Activated CD4-positive, alpha-beta T cell treated with anti-CD3 and anti-CD28 coated beads, Interleukin-2, Interleukin-4, amounts not matched to agents 100 ng/mL and 50 ng/mL, durations not matched to agents 16 hours and 8 hours (primary cell): ENCODE data around the gene CEMIP.
"Not testable (repeated sequence)": the region's sequence is repeated elsewhere in the genome, so short reads cannot be mapped to it uniquely, and the experiment has no call there.

Experiments
- DNase-seq: peaks from one replicate; pipeline ENCODE4 v3.0.0-alpha.2; 2020; ENCODE audit warnings: low spot score

CEMIP gene

DNA sequence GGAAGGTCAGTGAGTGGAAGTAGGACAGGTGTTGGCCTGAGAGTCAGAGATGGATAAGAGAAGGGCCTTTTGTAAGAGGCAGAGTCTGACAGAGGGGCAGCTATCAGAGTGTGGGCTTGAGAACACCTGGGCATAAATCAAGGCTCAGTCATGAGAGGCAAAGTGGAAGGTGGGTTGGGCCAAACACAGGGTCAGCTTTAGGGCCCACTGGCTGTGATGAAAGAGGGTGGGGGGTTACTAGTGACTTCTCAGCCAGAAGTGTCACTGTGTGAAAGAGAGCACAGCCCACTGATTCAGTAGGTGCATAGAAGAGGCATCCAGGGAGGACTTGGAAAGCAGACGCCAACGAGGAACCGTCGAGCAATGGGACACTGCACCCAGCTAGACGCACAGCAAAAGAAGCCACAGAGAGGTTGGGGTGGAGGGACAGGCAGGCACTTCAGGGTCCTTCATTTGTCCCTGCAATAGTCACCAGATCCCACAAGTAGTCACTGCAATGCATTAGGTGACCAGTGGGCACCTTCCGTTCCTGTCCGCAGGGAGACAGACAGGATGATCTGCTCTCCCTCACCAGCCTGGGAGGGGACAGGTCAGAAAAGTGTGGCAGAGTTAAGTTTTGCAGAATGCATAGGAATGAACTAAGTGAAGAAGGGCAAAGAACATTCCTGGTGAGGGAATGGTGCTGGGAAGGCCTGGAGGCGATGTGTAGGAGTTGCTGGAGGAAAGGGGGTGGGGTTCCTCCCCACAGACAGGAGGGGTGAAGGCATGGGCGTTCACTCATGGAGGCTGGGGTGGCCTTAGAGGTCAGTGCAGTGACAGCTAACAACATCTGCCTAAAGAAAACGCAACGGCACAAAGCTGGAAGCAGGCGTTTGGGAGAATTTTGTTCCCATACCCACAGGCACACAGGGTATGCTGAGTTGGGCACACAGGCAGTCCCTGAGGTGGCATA lies 174.1 kb downstream of the CEMIP start:
- no peak for DNase-seq

- no peak for DNase-seq
These were observed 175.0 kb downstream of the CEMIP start for GRCh38 chr15:80953953-80954778.

DNA sequence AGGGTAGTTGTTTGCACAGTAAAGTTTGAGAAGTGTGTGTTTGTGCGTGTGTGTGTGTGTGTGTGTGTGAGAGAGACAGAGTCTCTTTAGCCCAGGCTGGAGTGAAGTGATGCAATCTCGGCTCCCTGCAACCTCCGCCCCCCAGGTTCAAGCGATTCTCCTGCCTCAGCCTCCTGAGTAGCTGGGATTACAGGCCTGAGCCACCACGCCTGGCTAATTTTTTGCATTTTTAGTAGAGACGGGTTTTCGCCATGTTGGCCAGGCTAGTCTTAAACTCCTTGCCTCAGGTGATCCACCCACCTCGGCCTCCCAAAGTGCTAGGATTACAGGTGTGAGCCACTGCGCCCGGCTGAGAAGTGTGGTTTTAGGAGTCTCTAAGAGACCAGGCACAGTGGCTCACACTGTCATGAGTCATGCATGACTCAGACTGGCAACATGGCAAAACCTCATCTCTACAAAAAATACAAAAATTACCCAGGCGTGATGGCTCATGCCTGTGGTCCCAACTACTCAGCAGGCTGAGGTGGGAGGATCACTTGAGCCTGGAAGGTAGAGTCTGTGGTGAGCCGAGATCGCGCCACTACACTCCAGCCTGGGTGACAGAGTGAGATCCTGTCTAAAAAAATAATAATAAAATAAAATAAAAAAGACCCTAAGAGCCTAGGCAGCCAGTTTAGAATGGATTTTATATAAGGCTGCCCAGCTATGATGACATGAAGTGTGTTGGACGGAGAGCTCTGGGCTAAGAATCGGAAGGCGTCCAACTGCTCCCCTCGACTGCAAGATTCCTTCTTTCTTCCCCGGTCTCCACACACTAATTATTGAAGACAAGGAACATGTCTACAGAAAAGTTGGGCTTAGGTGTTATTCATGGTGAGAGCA lies 176.6 kb downstream of the CEMIP start:
- DNase-seq = peak; percentile 88

DNA sequence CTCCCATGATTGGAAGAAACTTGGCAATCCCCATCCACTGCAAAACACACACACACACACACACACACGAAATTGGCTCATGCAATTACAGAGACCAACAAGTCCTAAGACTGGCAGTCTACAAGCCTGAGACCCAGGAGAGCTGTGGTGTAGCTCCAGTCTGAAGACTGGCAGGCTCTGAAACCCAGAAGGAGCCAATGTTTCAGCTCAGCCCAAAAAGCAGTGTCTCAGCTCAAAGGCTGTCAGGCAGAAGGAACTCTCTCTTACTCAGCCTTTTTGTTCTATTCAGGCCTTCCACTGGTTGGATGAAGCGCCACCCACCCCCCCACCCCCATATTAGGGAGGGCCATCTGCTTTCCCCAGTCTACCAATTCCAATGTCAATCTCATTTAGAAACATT lies 178.4 kb downstream of the CEMIP start:
- DNase-seq = no peak

DNA sequence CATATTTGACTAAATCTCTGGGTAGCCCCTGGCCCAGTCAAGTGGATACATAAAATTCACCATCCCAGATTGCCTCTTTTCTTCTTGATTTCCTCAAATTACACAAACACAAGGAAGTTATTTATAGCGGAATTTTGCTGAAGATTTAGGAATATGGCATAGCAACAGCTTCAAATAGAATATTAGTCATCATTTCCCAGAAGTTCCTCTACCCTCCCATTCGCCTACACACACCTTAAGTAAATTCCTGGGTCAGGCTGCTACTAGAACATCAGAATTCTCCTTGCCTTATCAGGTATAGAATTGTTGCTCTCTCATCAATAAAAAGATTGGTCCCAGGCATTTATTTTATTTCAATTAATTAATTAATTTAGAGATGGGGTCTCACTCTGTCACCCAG lies 178.8 kb downstream of the CEMIP start:
- DNase-seq = no peak

DNA sequence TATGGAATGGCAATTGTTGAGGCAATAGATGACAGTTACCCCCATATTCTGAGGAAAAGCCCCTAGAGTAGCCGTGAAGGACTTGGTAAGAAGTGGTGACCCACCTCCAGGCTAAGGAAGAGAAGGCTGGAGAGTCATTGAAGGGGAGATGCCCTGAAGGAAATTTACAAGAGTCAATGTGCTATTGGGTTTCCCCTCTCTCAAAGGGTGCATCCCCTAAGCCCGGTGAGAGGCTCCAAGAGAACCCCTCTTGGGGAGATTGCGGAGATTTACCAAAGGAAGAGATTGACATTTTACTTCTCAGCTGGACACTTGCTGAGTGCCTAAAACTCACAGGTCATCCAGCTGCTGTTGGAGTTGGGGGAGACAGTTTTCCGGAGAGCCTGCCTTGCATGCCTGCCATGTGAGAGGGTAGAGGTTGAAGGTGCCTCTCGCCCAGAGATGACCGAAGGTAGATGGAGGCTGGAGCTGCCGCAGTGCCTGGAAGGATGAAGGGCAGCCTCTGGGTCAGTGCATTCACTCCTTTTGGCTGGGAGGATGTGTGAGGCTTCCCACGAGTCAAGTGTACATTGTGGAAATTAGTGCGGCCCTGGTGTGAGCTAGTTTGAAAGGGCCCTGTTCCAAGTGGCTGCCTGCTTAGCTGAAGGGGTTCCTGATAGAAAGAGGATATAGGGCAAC lies 179.8 kb downstream of the CEMIP start:
- DNase-seq = no peak

GRCh38 chr15:80965454-80965853 lies 186.3 kb downstream of the CEMIP start:
- DNase-seq = not testable (repeated sequence)

DNA sequence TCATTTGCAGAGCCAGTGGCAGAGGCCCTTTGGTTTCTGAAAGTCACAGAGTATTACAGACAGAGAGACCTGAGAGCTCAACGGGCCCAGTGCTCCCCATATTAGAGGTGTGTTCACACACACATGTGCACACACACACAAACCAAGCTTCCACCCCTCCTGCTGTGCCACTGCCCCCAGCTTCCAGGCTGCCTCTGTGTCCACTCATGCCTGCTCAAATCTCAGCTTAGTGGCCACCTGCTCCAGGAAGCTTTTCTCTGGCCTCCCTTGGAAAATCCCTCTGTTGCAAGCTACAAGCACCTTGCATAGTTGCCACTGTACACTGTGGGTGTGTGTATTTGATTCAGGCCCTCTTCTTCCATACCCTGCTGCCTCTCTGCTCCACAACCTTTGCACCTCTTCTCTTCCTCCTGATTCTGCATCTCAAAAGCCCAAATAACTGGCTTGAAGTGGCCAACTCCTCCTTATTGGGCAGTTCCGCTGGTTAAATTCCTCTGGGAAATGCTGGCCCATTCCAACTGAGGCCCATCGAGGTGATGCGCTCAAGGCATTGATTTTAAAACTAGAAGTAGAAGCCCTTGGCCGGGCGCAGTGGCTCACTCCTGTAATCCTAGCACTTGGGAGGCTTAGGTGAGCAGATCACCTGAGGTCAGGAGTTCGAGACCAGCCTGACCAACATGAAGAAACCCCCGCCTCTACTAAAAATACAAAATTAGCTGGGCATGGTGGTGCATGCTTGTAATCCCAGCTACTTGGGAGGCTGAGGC lies 187.4 kb downstream of the CEMIP start:
- DNase-seq = no peak

DNA sequence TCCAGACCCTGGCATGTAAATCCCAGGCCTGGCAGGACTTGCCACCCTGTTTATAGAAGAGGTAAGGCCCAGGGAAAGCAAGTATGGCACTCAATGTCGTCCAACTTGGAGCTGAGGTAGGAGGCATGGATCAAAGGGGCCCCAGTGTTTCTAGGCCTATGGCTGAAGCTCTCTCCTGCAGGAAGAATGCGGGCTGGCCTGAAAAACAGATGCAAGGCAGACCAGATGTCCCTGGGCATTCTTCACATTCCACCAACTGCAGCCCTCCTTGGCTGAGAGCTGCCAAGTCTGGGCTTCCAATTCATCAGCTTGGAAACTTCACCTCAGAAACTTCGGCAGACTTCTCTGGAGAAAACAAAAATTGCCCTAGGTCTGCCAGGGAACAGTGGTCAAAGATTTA lies 188.3 kb downstream of the CEMIP start:
- DNase-seq = no peak

GRCh38 chr15:80967991-80968510 lies 188.9 kb downstream of the CEMIP start:
- DNase-seq = no peak

DNA sequence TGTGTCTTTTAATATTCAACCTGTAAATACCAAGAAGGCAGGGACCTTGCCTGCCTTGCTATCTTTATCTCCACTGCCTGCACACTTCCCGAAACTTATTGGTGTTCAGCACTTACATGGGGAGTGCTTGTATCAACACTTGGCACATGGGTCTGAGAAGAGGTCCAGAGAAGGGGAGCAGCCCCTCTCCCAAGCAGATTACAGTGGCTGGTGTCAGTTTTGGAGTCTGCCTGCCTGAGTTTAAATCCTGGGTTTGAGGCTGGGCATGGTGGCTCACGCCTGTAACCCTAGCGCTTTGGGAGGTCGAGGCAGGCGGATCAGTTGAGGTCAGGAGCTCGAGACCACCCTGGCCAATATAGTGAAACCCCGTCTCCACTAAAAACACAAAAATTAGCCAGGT lies 190.1 kb downstream of the CEMIP start:
- DNase-seq = no peak

DNA sequence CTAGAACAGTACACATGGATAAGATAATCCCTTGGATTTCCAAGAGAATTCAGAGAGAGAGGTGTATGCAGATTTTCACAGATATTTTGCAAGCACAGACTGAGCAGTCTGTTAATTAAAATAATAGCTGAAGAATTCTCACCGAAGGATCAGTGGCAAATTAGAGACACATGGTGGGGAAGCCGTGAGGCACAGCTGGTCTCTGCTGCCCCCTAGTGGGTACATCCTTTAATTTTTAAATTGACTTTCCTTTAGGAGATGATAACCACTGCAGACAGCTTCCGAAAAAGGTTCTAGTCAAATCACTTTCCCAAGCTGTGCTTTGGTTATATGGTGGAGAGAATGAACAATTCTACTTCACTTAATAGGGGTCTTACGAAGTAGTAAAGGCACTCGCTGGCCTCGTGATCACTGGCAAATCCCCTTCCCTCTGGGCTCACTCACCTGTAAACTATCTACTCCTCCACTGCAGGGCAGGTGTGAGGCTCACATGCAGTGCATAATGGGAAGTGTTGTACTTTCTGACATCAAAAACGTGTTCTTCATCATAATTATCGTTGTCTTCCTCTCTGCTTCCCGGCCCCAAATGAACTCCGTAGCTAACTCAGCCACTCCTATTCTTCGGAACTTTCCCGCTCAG lies 191.0 kb downstream of the CEMIP start:
- peak; percentile 72 for DNase-seq

- no peak for DNase-seq
These were observed 191.5 kb downstream of the CEMIP start for GRCh38 chr15:80970658-80971057.

DNA sequence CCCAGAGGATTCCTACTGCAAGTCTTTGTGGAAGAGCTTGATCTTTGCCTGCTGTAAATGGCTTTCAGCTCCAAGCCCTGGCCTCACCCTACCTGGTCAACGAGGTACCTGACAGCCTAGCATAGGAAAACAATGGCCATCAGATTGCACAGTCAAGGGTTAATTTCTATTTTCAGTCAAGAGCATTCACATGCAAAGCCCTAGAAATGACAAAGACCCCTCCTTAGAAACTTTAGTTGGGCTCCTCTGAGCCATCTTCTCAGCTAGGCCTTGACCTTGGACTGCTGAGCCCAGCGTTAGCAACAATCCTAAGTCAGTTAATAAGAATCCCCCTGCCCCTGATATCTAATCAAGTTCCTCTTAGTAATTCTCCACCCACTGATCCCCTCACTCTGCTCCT lies 192.0 kb downstream of the CEMIP start:
- DNase-seq = no peak

DNA sequence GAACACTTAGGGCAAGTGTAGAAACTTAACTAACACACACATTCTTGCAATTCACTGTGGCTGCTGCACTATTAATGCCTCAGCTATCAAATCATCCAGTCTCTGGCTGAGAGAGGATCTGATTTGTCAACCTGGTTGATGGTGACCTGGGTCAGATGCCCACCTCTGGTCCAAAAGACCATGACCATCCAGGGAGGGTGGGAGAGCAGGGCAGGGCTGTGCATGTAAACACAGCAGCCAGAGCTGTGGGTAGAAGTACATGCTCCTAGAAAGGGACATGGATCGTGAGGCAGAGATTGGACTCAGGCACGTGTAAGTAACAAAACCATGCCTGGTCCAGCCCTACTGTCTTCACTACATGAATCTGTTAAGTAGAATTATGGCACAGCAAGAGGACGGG lies 193.1 kb downstream of the CEMIP start:
- DNase-seq = no peak

- no peak for DNase-seq
These were observed 195.7 kb downstream of the CEMIP start for GRCh38 chr15:80974914-80975313.

GRCh38 chr15:80976851-80977250 lies 197.7 kb downstream of the CEMIP start:
- no peak for DNase-seq

DNA sequence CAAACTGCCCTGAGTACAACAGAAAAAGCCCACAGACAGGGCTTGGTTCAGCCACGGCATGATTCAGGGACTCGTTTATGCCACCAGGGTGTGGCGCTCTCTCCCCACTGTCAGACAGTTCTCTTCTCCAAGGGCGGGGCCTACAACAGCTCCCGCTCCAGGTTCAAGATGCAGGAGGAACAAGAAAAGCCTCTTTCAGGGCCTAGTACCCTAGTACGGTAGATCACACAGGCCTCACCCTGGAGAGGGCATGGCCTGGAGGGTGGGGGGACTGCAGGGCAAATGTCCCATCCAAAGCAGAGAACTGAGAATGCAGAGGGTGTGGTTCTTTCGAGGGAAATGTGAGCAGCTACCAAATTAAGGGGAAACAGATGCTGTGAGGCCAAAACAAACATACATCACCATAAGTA lies 198.5 kb downstream of the CEMIP start:
- DNase-seq = no peak

DNA sequence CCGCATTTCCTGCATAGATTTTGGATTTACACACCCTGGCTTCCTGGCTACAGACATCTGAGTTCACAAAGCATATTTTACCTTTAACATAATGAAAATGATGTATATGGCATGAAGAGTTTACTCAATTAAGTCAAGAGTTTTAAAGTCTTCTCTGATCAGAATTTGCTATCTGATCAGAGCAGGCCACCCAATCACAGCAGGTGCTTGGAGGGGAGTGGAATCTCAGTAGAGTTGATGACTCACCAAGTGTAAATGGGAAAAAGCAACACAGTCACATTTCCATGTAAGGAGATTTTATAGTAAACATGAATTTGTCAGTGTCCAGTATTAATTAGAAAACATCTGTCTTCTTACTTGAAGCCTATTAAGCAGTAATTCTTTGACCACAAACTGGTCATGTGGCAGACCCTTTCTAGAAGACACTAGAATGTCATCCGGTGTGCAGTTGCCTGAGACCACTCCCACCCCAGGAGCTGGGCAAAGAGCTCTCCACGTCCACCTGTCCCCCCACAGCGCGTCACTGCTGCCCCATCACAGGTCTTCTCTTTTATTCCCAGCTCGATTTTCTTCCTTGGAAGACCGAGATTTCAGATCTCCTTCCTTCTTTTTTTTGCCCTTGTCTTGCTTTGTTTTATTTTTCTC lies 199.6 kb downstream of the CEMIP start:
- no peak for DNase-seq
